ENCODE measurements around the gene PECR.

DNA sequence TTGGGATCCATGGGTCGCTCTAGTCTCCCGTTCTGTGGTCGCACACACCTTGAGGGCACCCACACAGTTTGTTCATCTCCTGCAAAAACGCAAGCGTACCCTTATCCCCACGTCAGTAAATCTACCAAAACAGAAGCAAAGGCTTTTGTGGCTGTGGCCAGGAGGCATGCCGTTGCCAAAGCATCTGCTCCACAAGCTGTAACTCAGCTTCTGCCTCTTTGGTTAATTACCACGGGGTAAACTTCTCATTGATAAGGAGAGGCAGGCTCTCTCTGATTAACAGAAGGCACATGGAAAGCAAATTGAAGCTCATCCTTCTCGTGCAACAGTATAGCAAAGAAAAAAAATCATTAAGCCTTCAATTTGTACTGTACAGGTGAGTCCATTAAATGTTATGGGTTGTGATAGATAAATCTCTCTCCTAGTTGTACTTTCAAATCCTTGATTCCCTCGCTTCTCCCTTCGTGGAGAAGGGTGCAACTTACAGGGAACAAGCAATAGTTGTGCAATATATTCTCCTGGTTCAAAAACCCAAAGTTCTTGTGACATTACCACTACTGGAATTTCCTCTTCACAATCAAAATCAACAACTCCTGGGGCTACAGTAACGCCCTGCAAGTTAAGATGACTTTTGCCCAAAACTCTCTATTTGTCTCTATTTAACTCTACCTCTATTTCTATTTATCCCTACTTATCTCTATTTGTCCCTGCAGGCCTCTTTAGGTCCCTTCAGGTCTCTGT lies 10.3 kb downstream of the PECR start:
- TF ChIP-seq CTCF (IDR thresholded peaks at IDR 0.05; ENCODE audit: low read depth, low read length): no peak
- no peak for TF ChIP-seq EZH2phosphoT487 (IDR thresholded peaks at IDR 0.05; ENCODE audit: low read depth)

Measured in OCI-LY3 (cell line).